AG04450 (cell line): Measurements from ENCODE around the gene KRTAP4-4. TPM values are rescaled to one million over a fixed set of nuclear protein-coding genes. Genes with fewer than 3 reads are reported as not detected.
"Not testable (repeated sequence)": the region's sequence is repeated elsewhere in the genome, so short reads cannot be mapped to it uniquely, and the experiment has no call there.

Experiments
- CTCF ChIA-PET: fragments of 300-600, 350-600 bp; formaldehyde crosslinking; extraction: SDS; loops from one replicate; lab custom pipeline; 2022; ENCODE audit warnings: antibody characterized with exemption, inconsistent platforms; lab: Charles Lee
- POLR2A ChIA-PET: fragments of 350-600 bp; formaldehyde crosslinking; extraction: SDS; loops from one replicate; lab custom pipeline; 2021; ENCODE audit warnings: antibody characterized with exemption, inconsistent platforms; lab: Yijun Ruan, JAX
- DNase-seq: peaks from one replicate; pipeline ENCODE4 v3.0.0-alpha.2; 2011; ENCODE audit warnings: low read depth, low spot score
- H3K27ac ChIP-seq: one replicate; pipeline ENCODE4 v1.5.1; 2012; ENCODE audit warnings: low read depth, low read length, control low read depth
- H3K27me3 ChIP-seq: one replicate; pipeline ENCODE4 v1.6.0; 2012; ENCODE audit warnings: low read length; ENCODE audit not compliant: control insufficient read depth, insufficient read depth
- H3K4me3 ChIP-seq: 2 replicates; pipeline ENCODE4 v1.5.1; 2011; ENCODE audit warnings: mild to moderate bottlenecking, low read depth, low read length, control low read depth
- H3K9me3 ChIP-seq: 2 replicates; pipeline ENCODE4 v1.5.1; 2012; ENCODE audit warnings: low read length; ENCODE audit not compliant: control insufficient read depth, insufficient read depth
- CTCF ChIP-seq: IDR thresholded peaks from 2 replicates; pipeline ENCODE4 v1.5.1; 2011; ENCODE audit warnings: low read depth, low read length, control low read depth, inconsistent platforms
- polyA plus RNA-seq: library from polyadenylated mRNA; depleted of rRNA; stranded (reverse); fragments of >200 nt; gene quantifications from 2 replicates; pipeline ENCODE4 v1.2.3, GENCODE V29; 2011; rRNA removed
- small RNA-seq: library from RNA; depleted of rRNA; stranded (forward); fragments of <200 nt; gene quantifications from one replicate; pipeline ENCODE3, GENCODE V24; 2012; ENCODE audit warnings: low read depth; ENCODE audit not compliant: insufficient read length

KRTAP4-4 gene
- polyA plus RNA-seq, 1 experiment, result not detected

GRCh38 chr17:41118721-41119120 is 41.8 kb downstream of the KRTAP4-4 start:
- CTCF ChIA-PET, result no interaction called here
- H3K9me3 ChIP-seq, result no peaks in the 10 kb centered on the region
- no peaks in the 10 kb centered on the region for H3K27me3 ChIP-seq
- no peak for TF ChIP-seq CTCF
- POLR2A ChIA-PET, result no interaction called here
- H3K27ac ChIP-seq, result no peak overlapping the region
- no peak for DNase-seq
- no peak overlapping the region for H3K4me3 ChIP-seq

- DNase-seq, H3K27ac ChIP-seq, POLR2A ChIA-PET, H3K9me3 ChIP-seq, CTCF ChIA-PET, H3K27me3 ChIP-seq, H3K4me3 ChIP-seq: not testable (repeated sequence)
Observed at GRCh38 chr17:41117846-41118386, 42.6 kb downstream of the KRTAP4-4 start, which contains the start of gene KRTAP4-11. KRTAP4-11 (minus strand) TSS chr17:41118373; CDS start chr17:41118315, 58 bp downstream.

- TF ChIP-seq CTCF, result no peak
- DNase-seq, result no peak
- no peaks in the 10 kb centered on the region for H3K9me3 ChIP-seq
- H3K27ac ChIP-seq, result no peak overlapping the region
- ChIA-PET CTCF (no interaction called here), POLR2A (no interaction called here)
- H3K27me3 ChIP-seq, result no peaks in the 10 kb centered on the region
- no peak overlapping the region for H3K4me3 ChIP-seq
Observed at GRCh38 chr17:41116297-41116696, 44.3 kb downstream of the KRTAP4-4 start.

- ChIA-PET CTCF (no interaction called here), POLR2A (no interaction called here)
- Histone ChIP-seq H3K4me3 (no peak overlapping the region), H3K27ac (no peak overlapping the region), H3K27me3 (no peaks in the 10 kb centered on the region), H3K9me3 (no peaks in the 10 kb centered on the region)
- no peak for TF ChIP-seq CTCF
- DNase-seq, result no peak
Observed at GRCh38 chr17:41111151-41111885, 49.2 kb downstream of the KRTAP4-4 start.

Small RNA genes within 50 kb of the gene (small RNA-seq; reads per million reads assigned to genes)
- gene KRTAP4-17P, result not detected

Other genes starting within 250 kb of the KRTAP4-4 start
- 0.06 TPM in 1 of 2 replicates, not detected in the other for gene KRT23, start 223.1 kb downstream of the KRTAP4-4 start, polyA plus RNA-seq
- 0.11 TPM in 1 of 2 replicates, not detected in the other for gene KRT39, start 193.8 kb downstream of the KRTAP4-4 start, polyA plus RNA-seq
- gene KRT40, start 176.4 kb downstream of the KRTAP4-4 start, polyA plus RNA-seq, result not detected in 2 replicates
- not detected in 2 replicates for gene KRTAP3-3, start 166.6 kb downstream of the KRTAP4-4 start, polyA plus RNA-seq
- gene KRTAP3-2, start 160.8 kb downstream of the KRTAP4-4 start, polyA plus RNA-seq, result not detected in 2 replicates
- not detected in 2 replicates for gene KRTAP3-1, start 151.6 kb downstream of the KRTAP4-4 start, polyA plus RNA-seq
- gene KRTAP1-5, start 133.5 kb downstream of the KRTAP4-4 start, polyA plus RNA-seq, result 16.9 and 20.2 TPM in 2 replicates
- gene KRTAP1-4, start 130.6 kb downstream of the KRTAP4-4 start, polyA plus RNA-seq, result not detected in 2 replicates
- gene KRTAP1-3, start 125.9 kb downstream of the KRTAP4-4 start, polyA plus RNA-seq, result not detected in 2 replicates
- gene KRTAP1-1, start 119.3 kb downstream of the KRTAP4-4 start, polyA plus RNA-seq, result 0.19 and 0.27 TPM in 2 replicates
- gene KRTAP2-1, start 113.4 kb downstream of the KRTAP4-4 start, polyA plus RNA-seq, result not detected in 2 replicates
- gene KRTAP2-2, start 105.5 kb downstream of the KRTAP4-4 start, polyA plus RNA-seq, result not detected in 2 replicates
- 1.3 and 2.5 TPM in 2 replicates for gene KRTAP2-3, start 100.6 kb downstream of the KRTAP4-4 start, polyA plus RNA-seq
- gene KRTAP2-4, start 94.9 kb downstream of the KRTAP4-4 start, polyA plus RNA-seq, result not detected in 2 replicates
- not detected in 2 replicates for gene KRTAP4-7, start 76.6 kb downstream of the KRTAP4-4 start, polyA plus RNA-seq
- not detected in 2 replicates for gene KRTAP4-8, start 62.6 kb downstream of the KRTAP4-4 start, polyA plus RNA-seq
- not detected in 2 replicates for gene KRTAP4-16, start 58.5 kb downstream of the KRTAP4-4 start, polyA plus RNA-seq
- gene KRTAP4-9, start 55.4 kb downstream of the KRTAP4-4 start, polyA plus RNA-seq, result not detected in 2 replicates
- gene KRTAP4-11, start 42.4 kb downstream of the KRTAP4-4 start, polyA plus RNA-seq, result not detected in 2 replicates
- not detected in 2 replicates for gene KRTAP4-12, start 36.6 kb downstream of the KRTAP4-4 start, polyA plus RNA-seq
- gene KRTAP4-6, start 20.2 kb downstream of the KRTAP4-4 start, polyA plus RNA-seq, result not detected in 2 replicates
- gene KRTAP4-5, start 10.9 kb downstream of the KRTAP4-4 start, polyA plus RNA-seq, result not detected in 2 replicates
- not detected in 2 replicates for gene KRTAP4-3, start 7.5 kb upstream of the KRTAP4-4 start, polyA plus RNA-seq
- gene KRTAP4-2, start 17.5 kb upstream of the KRTAP4-4 start, polyA plus RNA-seq, result not detected in 2 replicates
- gene KRTAP4-1, start 24.2 kb upstream of the KRTAP4-4 start, polyA plus RNA-seq, result not detected in 2 replicates
- gene KRTAP9-1, start 29.1 kb upstream of the KRTAP4-4 start, polyA plus RNA-seq, result not detected in 2 replicates
- gene KRTAP9-2, start 65.9 kb upstream of the KRTAP4-4 start, polyA plus RNA-seq, result not detected in 2 replicates
- not detected in 2 replicates for gene KRTAP9-3, start 71.7 kb upstream of the KRTAP4-4 start, polyA plus RNA-seq
- gene KRTAP9-8, start 77.3 kb upstream of the KRTAP4-4 start, polyA plus RNA-seq, result not detected in 2 replicates
- gene KRTAP9-4, start 88.9 kb upstream of the KRTAP4-4 start, polyA plus RNA-seq, result not detected in 2 replicates
- not detected in 2 replicates for gene KRTAP9-9, start 94.6 kb upstream of the KRTAP4-4 start, polyA plus RNA-seq
- gene KRTAP9-6, start 104.6 kb upstream of the KRTAP4-4 start, polyA plus RNA-seq, result not detected in 2 replicates
- not detected in 2 replicates for gene KRTAP9-7, start 115.0 kb upstream of the KRTAP4-4 start, polyA plus RNA-seq
- gene KRTAP29-1, start 142.1 kb upstream of the KRTAP4-4 start, polyA plus RNA-seq, result not detected in 2 replicates
- not detected in 2 replicates for gene KRTAP16-1, start 148.6 kb upstream of the KRTAP4-4 start, polyA plus RNA-seq
- not detected in 2 replicates for gene KRTAP17-1, start 155.0 kb upstream of the KRTAP4-4 start, polyA plus RNA-seq
- gene KRT33A, start 190.1 kb upstream of the KRTAP4-4 start, polyA plus RNA-seq, result not detected in 2 replicates
- 0.07 TPM in 1 of 2 replicates, not detected in the other for gene KRT33B, start 209.1 kb upstream of the KRTAP4-4 start, polyA plus RNA-seq
- 0.27 and 0.29 TPM in 2 replicates for gene KRT34, start 221.6 kb upstream of the KRTAP4-4 start, polyA plus RNA-seq
- gene KRT31, start 236.9 kb upstream of the KRTAP4-4 start, polyA plus RNA-seq, result not detected in 2 replicates